PFSK-1 (cell line): ENCODE measurements around the gene CFD.

ENCODE experiments used
- FOXP2 ChIP-seq: optimal IDR thresholded peaks from 2 replicates; pipeline ENCODE3; 2011; ENCODE audit warnings: borderline replicate concordance, control low read depth, inconsistent platforms; ENCODE audit not compliant: insufficient read depth; ENCODE audit errors: extremely low read length, extremely low read depth
- POLR2AphosphoS5 ChIP-seq: IDR thresholded peaks from 2 replicates; pipeline ENCODE4 v1.6.1; 2012; ENCODE audit warnings: low read depth, mild to moderate bottlenecking, control low read depth, low read length, moderate library complexity
- SIN3A ChIP-seq: IDR thresholded peaks from 2 replicates; pipeline ENCODE4 v1.6.1; 2012; ENCODE audit warnings: mild to moderate bottlenecking, low read length, moderate library complexity, borderline replicate concordance; ENCODE audit not compliant: insufficient read depth
- TAF1 ChIP-seq: IDR thresholded peaks from 2 replicates; pipeline ENCODE4 v1.6.1; 2012; ENCODE audit warnings: low read length, control low read depth, borderline replicate concordance; ENCODE audit not compliant: insufficient read depth
- TF ChIP-seq, protein P1 (sequence below), 2 experiments: IDR thresholded peaks; 2 replicates each; pipeline versions ENCODE4 v1.6.1 to v1.8.0; 2011 to 2012; ENCODE audit warnings: low read depth in 2 of 2, low read length in 2 of 2, control low read depth in 1 of 2, inconsistent platforms in 1 of 2, mild to moderate bottlenecking in 1 of 2, moderate library complexity in 1 of 2; ENCODE audit not compliant: insufficient read depth in 1 of 2

Gene CFD

GRCh38 chr19:901216-902092 lies 42.0 kb downstream of the CFD start:
- TF ChIP-seq FOXP2 (no peak), TAF1 (no peak), POLR2AphosphoS5 (no peak), SIN3A (no peak)
- TF ChIP-seq, protein P1, sequence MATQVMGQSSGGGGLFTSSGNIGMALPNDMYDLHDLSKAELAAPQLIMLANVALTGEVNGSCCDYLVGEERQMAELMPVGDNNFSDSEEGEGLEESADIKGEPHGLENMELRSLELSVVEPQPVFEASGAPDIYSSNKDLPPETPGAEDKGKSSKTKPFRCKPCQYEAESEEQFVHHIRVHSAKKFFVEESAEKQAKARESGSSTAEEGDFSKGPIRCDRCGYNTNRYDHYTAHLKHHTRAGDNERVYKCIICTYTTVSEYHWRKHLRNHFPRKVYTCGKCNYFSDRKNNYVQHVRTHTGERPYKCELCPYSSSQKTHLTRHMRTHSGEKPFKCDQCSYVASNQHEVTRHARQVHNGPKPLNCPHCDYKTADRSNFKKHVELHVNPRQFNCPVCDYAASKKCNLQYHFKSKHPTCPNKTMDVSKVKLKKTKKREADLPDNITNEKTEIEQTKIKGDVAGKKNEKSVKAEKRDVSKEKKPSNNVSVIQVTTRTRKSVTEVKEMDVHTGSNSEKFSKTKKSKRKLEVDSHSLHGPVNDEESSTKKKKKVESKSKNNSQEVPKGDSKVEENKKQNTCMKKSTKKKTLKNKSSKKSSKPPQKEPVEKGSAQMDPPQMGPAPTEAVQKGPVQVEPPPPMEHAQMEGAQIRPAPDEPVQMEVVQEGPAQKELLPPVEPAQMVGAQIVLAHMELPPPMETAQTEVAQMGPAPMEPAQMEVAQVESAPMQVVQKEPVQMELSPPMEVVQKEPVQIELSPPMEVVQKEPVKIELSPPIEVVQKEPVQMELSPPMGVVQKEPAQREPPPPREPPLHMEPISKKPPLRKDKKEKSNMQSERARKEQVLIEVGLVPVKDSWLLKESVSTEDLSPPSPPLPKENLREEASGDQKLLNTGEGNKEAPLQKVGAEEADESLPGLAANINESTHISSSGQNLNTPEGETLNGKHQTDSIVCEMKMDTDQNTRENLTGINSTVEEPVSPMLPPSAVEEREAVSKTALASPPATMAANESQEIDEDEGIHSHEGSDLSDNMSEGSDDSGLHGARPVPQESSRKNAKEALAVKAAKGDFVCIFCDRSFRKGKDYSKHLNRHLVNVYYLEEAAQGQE (IDR thresholded peaks at IDR 0.05; ENCODE audit: insufficient read depth in 1 of 2, low read depth in 2 of 2, low read length in 2 of 2): no peak

DNA sequence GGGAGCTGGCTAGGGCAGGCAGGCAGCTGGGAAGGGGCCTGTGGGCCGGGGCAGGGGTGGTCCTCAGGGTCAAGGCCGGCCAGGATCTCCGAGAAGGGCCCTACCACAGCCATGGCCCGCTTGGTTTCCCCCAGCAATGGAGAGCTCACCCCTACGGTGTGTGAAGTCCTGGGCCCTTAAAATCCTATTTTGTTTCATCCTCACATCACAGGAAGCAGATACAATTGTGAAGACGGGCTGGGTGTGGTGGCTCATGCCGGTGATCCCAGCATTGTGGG lies 42.6 kb downstream of the CFD start:
- TF ChIP-seq SIN3A (no peak), POLR2AphosphoS5 (no peak), TAF1 (no peak), FOXP2 (no peak)
- TF ChIP-seq, protein P1 (IDR thresholded peaks at IDR 0.05; ENCODE audit: insufficient read depth in 1 of 2, low read depth in 2 of 2, low read length in 2 of 2): no peak

GRCh38 chr19:902446-903226 lies 43.2 kb downstream of the CFD start:
- TF ChIP-seq TAF1: no peak
- TF ChIP-seq SIN3A: no peak
- TF ChIP-seq POLR2AphosphoS5: no peak
- TF ChIP-seq, protein P1 (IDR thresholded peaks at IDR 0.05; ENCODE audit: insufficient read depth in 1 of 2, low read depth in 2 of 2, low read length in 2 of 2): no peak
- no peak for TF ChIP-seq FOXP2

GRCh38 chr19:903266-903797 lies 43.9 kb downstream of the CFD start:
- TF ChIP-seq SIN3A (no peak), POLR2AphosphoS5 (no peak), TAF1 (no peak), FOXP2 (no peak)
- TF ChIP-seq, protein P1 (IDR thresholded peaks at IDR 0.05; ENCODE audit: insufficient read depth in 1 of 2, low read depth in 2 of 2, low read length in 2 of 2): no peak
